H9 (cell line): Measurements from ENCODE around the gene SKAP1. TPM values are rescaled to one million over a fixed set of nuclear protein-coding genes. Genes with fewer than 3 reads are reported as not detected.

ENCODE experiments used
- DNase-seq: peaks from one replicate; pipeline ENCODE4 v3.0.0-alpha.2; 2017
- H2AFZ ChIP-seq: one replicate; pipeline ENCODE4 v1.6.1; 2013; ENCODE audit warnings: mild to moderate bottlenecking, low read length, control low read depth, moderate library complexity
- H2AK5ac ChIP-seq: 2 replicates; pipeline ENCODE4 v1.6.1; 2013; ENCODE audit warnings: low read length, control low read depth, mixed read lengths; ENCODE audit not compliant: insufficient read length
- H2BK120ac ChIP-seq: one replicate; pipeline ENCODE4 v1.6.1; 2013; ENCODE audit warnings: low read depth, mild to moderate bottlenecking, low read length, control low read depth, inconsistent platforms; ENCODE audit not compliant: poor library complexity, severe bottlenecking
- H2BK12ac ChIP-seq: 2 replicates; pipeline ENCODE4 v1.6.1; 2013; ENCODE audit warnings: low read length, control low read depth, mixed read lengths, low read depth; ENCODE audit not compliant: insufficient read length
- H2BK15ac ChIP-seq: 2 replicates; pipeline ENCODE4 v1.6.1; 2013; ENCODE audit warnings: low read depth, low read length, control low read depth
- H2BK20ac ChIP-seq: one replicate; pipeline ENCODE4 v1.6.1; 2013; ENCODE audit warnings: low read depth, mild to moderate bottlenecking, low read length, control low read depth, inconsistent platforms; ENCODE audit not compliant: poor library complexity, severe bottlenecking
- H2BK5ac ChIP-seq: 2 replicates; pipeline ENCODE4 v1.6.1; 2013; ENCODE audit warnings: low read length, control low read depth, mixed read lengths; ENCODE audit not compliant: insufficient read length
- H3K14ac ChIP-seq: 2 replicates; pipeline ENCODE4 v1.6.1; 2013; ENCODE audit warnings: low read length, control low read depth; ENCODE audit not compliant: insufficient read depth
- H3K18ac ChIP-seq: 2 replicates; pipeline ENCODE4 v1.6.1; 2013; ENCODE audit warnings: low read depth, mild to moderate bottlenecking, mixed read lengths, low read length, control low read depth; ENCODE audit not compliant: insufficient read length
- H3K23ac ChIP-seq: 2 replicates; pipeline ENCODE4 v1.6.1; 2013; ENCODE audit warnings: low read length, control low read depth, mixed read lengths, low read depth; ENCODE audit not compliant: insufficient read length
- H3K23me2 ChIP-seq: 2 replicates; pipeline ENCODE4 v1.6.1; 2013; ENCODE audit warnings: low read depth, mild to moderate bottlenecking, mixed read lengths, low read length, control low read depth; ENCODE audit not compliant: insufficient read length, poor library complexity, severe bottlenecking
- H3K27ac ChIP-seq: 2 replicates; pipeline ENCODE4 v1.5.1; 2013; ENCODE audit warnings: low read length, control low read depth, mixed read lengths, low read depth; ENCODE audit not compliant: insufficient read length
- H3K27me3 ChIP-seq: 2 replicates; pipeline ENCODE4 v1.6.1; 2013; ENCODE audit warnings: low read length, control low read depth, inconsistent platforms; ENCODE audit not compliant: insufficient read depth
- H3K4ac ChIP-seq: 2 replicates; pipeline ENCODE4 v1.6.1; 2013; ENCODE audit warnings: low read depth, mild to moderate bottlenecking, control low read depth, inconsistent platforms, low read length, moderate library complexity
- H3K4me1 ChIP-seq: 2 replicates; pipeline ENCODE4 v1.6.1; 2013; ENCODE audit warnings: low read length, control low read depth, inconsistent platforms; ENCODE audit not compliant: insufficient read depth
- H3K4me2 ChIP-seq: 2 replicates; pipeline ENCODE4 v1.6.1; 2013; ENCODE audit warnings: low read length, control low read depth, mixed read lengths; ENCODE audit not compliant: insufficient read length, insufficient read depth
- H3K56ac ChIP-seq: 2 replicates; pipeline ENCODE4 v1.6.1; 2013; ENCODE audit warnings: low read depth, mild to moderate bottlenecking, mixed read lengths, low read length, control low read depth; ENCODE audit not compliant: insufficient read length
- H3K79me1 ChIP-seq: 2 replicates; pipeline ENCODE4 v1.6.1; 2013; ENCODE audit warnings: low read depth, mild to moderate bottlenecking, moderate library complexity, low read length, control low read depth, inconsistent platforms; ENCODE audit not compliant: insufficient read depth, poor library complexity, severe bottlenecking
- H3K79me2 ChIP-seq: 2 replicates; pipeline ENCODE4 v1.6.1; 2013; ENCODE audit warnings: low read length, control low read depth, inconsistent platforms; ENCODE audit not compliant: insufficient read depth
- H3K9ac ChIP-seq: 2 replicates; pipeline ENCODE4 v1.6.1; 2013; ENCODE audit warnings: low read length, control low read depth, mixed read lengths; ENCODE audit not compliant: insufficient read length; ENCODE audit errors: extremely low read depth
- H3K9me3 ChIP-seq: one replicate; pipeline ENCODE4 v1.6.1; 2013; ENCODE audit warnings: low read depth, low read length, inconsistent platforms; ENCODE audit not compliant: control insufficient read depth
- H3T11ph ChIP-seq: one replicate; pipeline ENCODE4 v1.6.1; 2013; ENCODE audit warnings: mild to moderate bottlenecking, low read length, control low read depth, inconsistent platforms
- H4K20me1 ChIP-seq: one replicate; pipeline ENCODE4 v1.6.1; 2013; ENCODE audit not compliant: control insufficient read depth, insufficient read length, insufficient read depth
- H4K5ac ChIP-seq: 2 replicates; pipeline ENCODE4 v1.6.1; 2013; ENCODE audit warnings: low read depth, mild to moderate bottlenecking, mixed read lengths, low read length, control low read depth; ENCODE audit not compliant: insufficient read length
- H4K8ac ChIP-seq: replicated peaks from 2 replicates; pipeline ENCODE4 v1.6.1; 2013; ENCODE audit warnings: low read length, control low read depth, mixed read lengths, low read depth; ENCODE audit not compliant: insufficient read length
- H4K91ac ChIP-seq: 2 replicates; pipeline ENCODE4 v1.6.1; 2013; ENCODE audit warnings: low read depth, mild to moderate bottlenecking, moderate library complexity, mixed read lengths, low read length, control low read depth; ENCODE audit not compliant: insufficient read length
- H3K27ac Mint-ChIP-seq, 3 experiments: 2 replicates in 2 of 3; 3 replicates in 1 of 3; pipeline ENCODE4 v1.8.0; 2020 to 2021; ENCODE audit warnings: mixed read lengths in 3 of 3, mild to moderate bottlenecking in 1 of 3, moderate library complexity in 1 of 3
- H3K27me3 Mint-ChIP-seq: 2 replicates; pipeline ENCODE4 v1.8.0; 2021; ENCODE audit warnings: low read depth, mild to moderate bottlenecking, moderate library complexity, mixed read lengths
- H3K36me3 Mint-ChIP-seq, 3 experiments: 2 replicates in 2 of 3; 3 replicates in 1 of 3; pipeline ENCODE4 v1.8.0; 2020 to 2021; ENCODE audit warnings: low read depth in 3 of 3, mixed read lengths in 3 of 3; ENCODE audit not compliant: insufficient read depth in 1 of 3
- H3K4me1 Mint-ChIP-seq, 2 experiments: 2 replicates each; pipeline ENCODE4 v1.8.0; 2020; ENCODE audit warnings: mixed read lengths in 2 of 2
- H3K4me3 Mint-ChIP-seq, 2 experiments: 2 replicates in 1 of 2; 3 replicates in 1 of 2; pipeline ENCODE4 v1.8.0; 2020 to 2021; ENCODE audit warnings: mild to moderate bottlenecking in 2 of 2, mixed read lengths in 2 of 2, moderate library complexity in 1 of 2
- H3K9me3 Mint-ChIP-seq, 2 experiments: 2 replicates in 1 of 2; 3 replicates in 1 of 2; pipeline ENCODE4 v1.8.0; 2020; ENCODE audit warnings: mild to moderate bottlenecking in 2 of 2, mixed read lengths in 2 of 2, moderate library complexity in 1 of 2
- CTCF ChIP-seq: fragments of 200-600 bp; sonication (generic); conservative IDR thresholded peaks from 3 replicates; pipeline ENCODE4 v1.8.0; 2021; ENCODE audit warnings: antibody characterized with exemption, mild to moderate bottlenecking
- whole genome bisulfite sequencing: extraction: QIAGEN DNeasy Blood & Tissue Kit; methylation state at CpG from one replicate; pipeline ENCODE4 v1.1.7; 2013; ENCODE audit warnings: missing lambda C conversion rate, low lambda C conversion rate, mixed read lengths; ENCODE audit not compliant: insufficient read length; ENCODE audit errors: extremely low coverage; 5-methylcytosine and 5-hydroxymethylcytosine counted together
- total RNA-seq: library from RNA; stranded (reverse); gene quantifications from 2 replicates; pipeline ENCODE4 v1.2.1, GENCODE V29; 2021

SKAP1 gene
- total RNA-seq, 1 experiment from 2014 or later = not detected

DNA sequence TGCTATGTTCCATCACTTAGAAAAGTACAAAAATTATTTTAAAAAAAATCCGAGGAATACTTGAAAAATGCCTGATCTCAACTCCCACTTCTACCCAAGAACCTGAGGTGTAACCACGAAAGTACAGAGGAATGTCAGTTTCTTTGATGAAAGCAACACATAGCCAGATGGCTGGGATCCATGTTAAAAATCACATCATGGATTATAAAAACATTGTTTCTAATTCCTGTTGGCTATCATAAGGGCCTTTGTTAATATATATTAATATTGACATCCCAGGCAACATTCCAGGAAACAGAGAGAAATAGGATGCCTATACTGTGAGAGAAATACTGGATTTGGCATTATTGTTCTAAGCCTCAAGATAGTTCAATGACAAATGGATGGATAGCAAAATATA lies 115.3 kb downstream of the SKAP1 start:
- Histone ChIP-seq H3T11ph (no peak overlapping the region), H3K56ac (no peak overlapping the region), H3K27ac (no peak overlapping the region), H4K20me1 (no peaks in the 10 kb centered on the region), H3K4ac (no peak overlapping the region), H2BK12ac (no peak overlapping the region), H2BK15ac (no peak overlapping the region), H4K91ac (no peak overlapping the region), H2AK5ac (no peak overlapping the region), H3K18ac (no peak overlapping the region), H2AFZ (no peak overlapping the region), H4K5ac (no peak overlapping the region), H3K23me2 (no peaks in the 10 kb centered on the region), H3K79me2 (no peaks in the 10 kb centered on the region), H3K4me2 (no peak overlapping the region), H3K23ac (no peak overlapping the region), H3K79me1 (no peaks in the 10 kb centered on the region), H3K4me1 (no peaks in the 10 kb centered on the region; the same call in 1 of the 2 replicates), H2BK20ac (no peak overlapping the region), H2BK120ac (no peak overlapping the region), H3K27me3 (no peaks in the 10 kb centered on the region), H4K8ac (no peak overlapping the region), H3K9ac (no peak overlapping the region), H2BK5ac (no peak overlapping the region), H3K9me3 (no peaks in the 10 kb centered on the region), H3K14ac (no peak overlapping the region)
- H3K27ac Mint-ChIP-seq = no peak overlapping the region
- WGBS = no CpG with 5 or more reads among the region's 2 CpGs
- no peaks in the 10 kb centered on the region for H3K36me3 Mint-ChIP-seq
- no peak overlapping the region for H3K4me3 Mint-ChIP-seq
- H3K4me1 Mint-ChIP-seq = peaks cover 13 to 18% of the 10 kb centered on the region in 2 experiments
- no peak for TF ChIP-seq CTCF
- peaks cover 75% of the 10 kb centered on the region for H3K27me3 Mint-ChIP-seq
- H3K9me3 Mint-ChIP-seq = no peaks in the 10 kb centered on the region
- no peak for DNase-seq
